ENCODE results near the gene ATG5.

ATG5 gene

GRCh38 chr6:106257195-106257594, 68.4 kb downstream of the ATG5 start (continued):
- TF ChIP-seq ZBTB44 (tag by site-specific recombination; IDR thresholded peaks at IDR 0.05) (peak; percentile 50), ZNF398 (tag by site-specific recombination; IDR thresholded peaks at IDR 0.05) (no peak), GLIS1 (tag by site-specific recombination; IDR thresholded peaks at IDR 0.05) (no peak), ZNF354C (tag by site-specific recombination; IDR thresholded peaks at IDR 0.05; ENCODE audit: borderline replicate concordance, low read depth) (no peak), SP3 (tag by site-specific recombination; IDR thresholded peaks at IDR 0.05) (no peak), ZNF549 (tag by site-specific recombination; IDR thresholded peaks at IDR 0.05) (no peak), ZNF239 (tag by site-specific recombination; IDR thresholded peaks at IDR 0.05) (no peak), ZNF24 (tag by site-specific recombination; IDR thresholded peaks at IDR 0.05) (0 out of 2 replicates have a peak, but pooled peaks have one; percentile 51), FEZF1 (tag by site-specific recombination; IDR thresholded peaks at IDR 0.05) (0 out of 2 replicates have a peak, but pooled peaks have one; percentile 16), ZNF362 (tag by site-specific recombination; IDR thresholded peaks at IDR 0.05) (no peak), ZNF16 (tag by site-specific recombination; IDR thresholded peaks at IDR 0.05; ENCODE audit: low read depth) (no peak), ZNF350 (tag by site-specific recombination; IDR thresholded peaks at IDR 0.05) (0 out of 2 replicates have a peak, but pooled peaks have one; percentile 51), OVOL3 (tag by site-specific recombination; IDR thresholded peaks at IDR 0.05) (no peak), ZNF175 (tag by site-specific recombination; IDR thresholded peaks at IDR 0.05) (no peak), ZNF704 (tag by site-specific recombination; IDR thresholded peaks at IDR 0.05) (no peak), ZNF707 (tag by site-specific recombination; IDR thresholded peaks at IDR 0.05) (no peak), ZBTB21 (tag by site-specific recombination; IDR thresholded peaks at IDR 0.05) (no peak), TRIM28 (IDR thresholded peaks at IDR 0.05; ENCODE audit: borderline replicate concordance, low read length) (no peak), ZNF26 (tag by site-specific recombination; IDR thresholded peaks at IDR 0.05) (no peak), ZNF658 (tag by site-specific recombination; IDR thresholded peaks at IDR 0.05) (no peak), ZNF146 (tag by site-specific recombination; IDR thresholded peaks at IDR 0.05) (no peak), ZSCAN23 (tag by site-specific recombination; IDR thresholded peaks at IDR 0.05) (no peak), KLF7 (tag by site-specific recombination; IDR thresholded peaks at IDR 0.05; ENCODE audit: borderline replicate concordance) (no peak), ZNF341 (tag by site-specific recombination; IDR thresholded peaks at IDR 0.05; ENCODE audit: low read depth) (no peak), GLIS2 (tag by site-specific recombination; IDR thresholded peaks at IDR 0.05) (no peak), ZNF623 (tag by site-specific recombination; IDR thresholded peaks at IDR 0.05) (no peak), TSHZ1 (tag by site-specific recombination; IDR thresholded peaks at IDR 0.05; ENCODE audit: borderline replicate concordance) (no peak), ZNF560 (tag by site-specific recombination; IDR thresholded peaks at IDR 0.05; ENCODE audit: borderline replicate concordance) (no peak), ZNF18 (tag by site-specific recombination; IDR thresholded peaks at IDR 0.05) (no peak), SCRT1 (tag by site-specific recombination; IDR thresholded peaks at IDR 0.05; ENCODE audit: borderline replicate concordance) (no peak)

Measured in HEK293 (cell line).